Measurements from ENCODE around the gene TH. TPM values are rescaled to one million over a fixed set of nuclear protein-coding genes. Genes with fewer than 3 reads are reported as not detected.

The TH gene
- polyA plus RNA-seq, 2 of the 4 experiments (the other 2 are of a cell fraction): not detected

- DNase-seq (ENCODE audit: low read depth in 1 of 2, low spot score in 1 of 2) (no peak), ATAC-seq (no peak), FAIRE-seq (no peak)
- TF ChIP-seq CHD4 (IDR thresholded peaks at IDR 0.05; ENCODE audit: borderline replicate concordance) (no peak), ELK1 (IDR thresholded peaks at IDR 0.05; ENCODE audit: low read depth, low read length) (no peak), REST (IDR thresholded peaks at IDR 0.05) (no peak), NFE2L2 (conservative IDR thresholded peaks at IDR 0.05; ENCODE audit: low read length) (no peak), MYC (IDR thresholded peaks at IDR 0.05; ENCODE audit: borderline replicate concordance, low read length) (no peak), TFCP2L1 (CRISPR knock-in tag; IDR thresholded peaks at IDR 0.05) (no peak)
- 76% methylated on average over 5 of the region's 5 CpGs for WGBS (ENCODE audit: missing lambda C conversion rate)
- Histone ChIP-seq H3K4me3 (no peak overlapping the region), H3K4me1 (peaks cover 8% of the 10 kb centered on the region; the same call in 1 of the 3 replicates), H3K27ac (no peak overlapping the region), H3K9me3 (no peaks in the 10 kb centered on the region), H3K4me2 (no peak overlapping the region)
- CTCF ChIA-PET: interaction anchor here (0.6 to 25.5 kb wide), 16 partner anchors 11 to 497 kb away, joined by 3 to 1333 read pairs (median 106); partner anchors contain the start of genes IGF2, INS, MRPL23 and SYT8
- POLR2A ChIA-PET: no interaction called here
Observed at GRCh38 chr11:2148595-2148994, 23.0 kb downstream of the TH start.

- H3K9me3 ChIP-seq: no peaks in the 10 kb centered on the region
- FAIRE-seq (no peak), DNase-seq (ENCODE audit: low read depth in 1 of 2, low spot score in 1 of 2) (no peak), ATAC-seq (no peak)
- no peak overlapping the region for H3K4me3 ChIP-seq
- ChIA-PET CTCF (interaction anchor here (1.0 to 25.5 kb wide), 13 partner anchors 10 to 496 kb away, joined by 3 to 1333 read pairs (median 179); partner anchors contain the start of genes IGF2, INS, MRPL23 and SYT8), POLR2A (no interaction called here)
- TF ChIP-seq MAX (IDR thresholded peaks at IDR 0.05) (no peak), ZC3H11A (IDR thresholded peaks at IDR 0.05) (no peak), EP300 (IDR thresholded peaks at IDR 0.05) (no peak), SREBF2 (IDR thresholded peaks at IDR 0.05) (no peak), REST (IDR thresholded peaks at IDR 0.05) (no peak), ESRRA (IDR thresholded peaks at IDR 0.05; ENCODE audit: borderline replicate concordance, low read length) (no peak), JUNB (IDR thresholded peaks at IDR 0.05) (no peak), HOXB13 (CRISPR knock-in tag; IDR thresholded peaks at IDR 0.05; ENCODE audit: low read depth) (no peak), KDM5A (IDR thresholded peaks at IDR 0.05) (no peak), RARB (CRISPR knock-in tag; IDR thresholded peaks at IDR 0.05) (no peak), HEYL (CRISPR knock-in tag; IDR thresholded peaks at IDR 0.05) (no peak), HES2 (IDR thresholded peaks at IDR 0.05) (no peak), USF2 (IDR thresholded peaks at IDR 0.05) (no peak), EHF (CRISPR knock-in tag; IDR thresholded peaks at IDR 0.05) (no peak)
- no peak overlapping the region for H3K27ac ChIP-seq
- H3K4me1 ChIP-seq: peaks cover 14% of the 10 kb centered on the region; the same call in 1 of the 3 replicates
- no peak overlapping the region for H3K4me2 ChIP-seq
- 67% methylated on average over 8 of the region's 11 CpGs for WGBS (ENCODE audit: missing lambda C conversion rate)
Observed at GRCh38 chr11:2147391-2147790, 24.2 kb downstream of the TH start.

All from A549 (cell line).